Cardiac fibroblast (primary cell): ENCODE data around the gene TM4SF4.

ENCODE experiments used
- DNase-seq, 2 donors: peaks; one replicate each; pipeline versions ENCODE4 v3.0.0 to v3.0.0-alpha.2; 2010; ENCODE audit warnings: low read depth in 2 of 2
- H3K4me3 ChIP-seq, 2 donors: replicated peaks in 1 of 2; 1 replicate in 1 of 2; 2 replicates in 1 of 2; pipeline ENCODE4 v1.5.1; 2011; ENCODE audit warnings: low read depth in 2 of 2, low read length in 2 of 2, mild to moderate bottlenecking in 2 of 2, moderate library complexity in 1 of 2
- TF ChIP-seq, protein P1 (sequence below): IDR thresholded peaks from one replicate; pipeline ENCODE4 v1.5.1; 2011; ENCODE audit warnings: low read depth, mild to moderate bottlenecking, low read length, inconsistent platforms

Gene TM4SF4

DNA sequence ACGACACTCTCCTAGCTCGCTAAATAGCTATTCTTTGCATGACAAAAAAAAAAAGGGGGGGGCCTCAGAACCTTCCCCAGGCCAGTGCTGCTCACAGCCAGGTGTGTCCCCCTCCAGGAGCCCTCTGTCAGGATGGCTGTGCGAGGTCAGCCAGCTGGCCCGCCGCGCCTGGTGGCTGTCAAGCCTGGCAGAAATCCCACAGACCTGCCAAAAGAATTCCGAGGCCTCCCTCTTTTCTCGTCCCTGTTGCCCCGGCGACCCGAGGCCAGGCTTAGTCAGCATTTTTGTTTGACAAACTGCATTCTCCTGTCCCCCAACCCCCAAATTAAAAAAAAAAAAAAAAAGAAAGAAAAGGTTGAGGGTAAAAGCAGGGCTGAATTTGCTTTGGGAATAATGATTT lies 61.9 kb downstream of the TM4SF4 start:
- TF ChIP-seq, protein P1, sequence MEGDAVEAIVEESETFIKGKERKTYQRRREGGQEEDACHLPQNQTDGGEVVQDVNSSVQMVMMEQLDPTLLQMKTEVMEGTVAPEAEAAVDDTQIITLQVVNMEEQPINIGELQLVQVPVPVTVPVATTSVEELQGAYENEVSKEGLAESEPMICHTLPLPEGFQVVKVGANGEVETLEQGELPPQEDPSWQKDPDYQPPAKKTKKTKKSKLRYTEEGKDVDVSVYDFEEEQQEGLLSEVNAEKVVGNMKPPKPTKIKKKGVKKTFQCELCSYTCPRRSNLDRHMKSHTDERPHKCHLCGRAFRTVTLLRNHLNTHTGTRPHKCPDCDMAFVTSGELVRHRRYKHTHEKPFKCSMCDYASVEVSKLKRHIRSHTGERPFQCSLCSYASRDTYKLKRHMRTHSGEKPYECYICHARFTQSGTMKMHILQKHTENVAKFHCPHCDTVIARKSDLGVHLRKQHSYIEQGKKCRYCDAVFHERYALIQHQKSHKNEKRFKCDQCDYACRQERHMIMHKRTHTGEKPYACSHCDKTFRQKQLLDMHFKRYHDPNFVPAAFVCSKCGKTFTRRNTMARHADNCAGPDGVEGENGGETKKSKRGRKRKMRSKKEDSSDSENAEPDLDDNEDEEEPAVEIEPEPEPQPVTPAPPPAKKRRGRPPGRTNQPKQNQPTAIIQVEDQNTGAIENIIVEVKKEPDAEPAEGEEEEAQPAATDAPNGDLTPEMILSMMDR: no peak
- peak; percentile 56 to 73 for DNase-seq

DNA sequence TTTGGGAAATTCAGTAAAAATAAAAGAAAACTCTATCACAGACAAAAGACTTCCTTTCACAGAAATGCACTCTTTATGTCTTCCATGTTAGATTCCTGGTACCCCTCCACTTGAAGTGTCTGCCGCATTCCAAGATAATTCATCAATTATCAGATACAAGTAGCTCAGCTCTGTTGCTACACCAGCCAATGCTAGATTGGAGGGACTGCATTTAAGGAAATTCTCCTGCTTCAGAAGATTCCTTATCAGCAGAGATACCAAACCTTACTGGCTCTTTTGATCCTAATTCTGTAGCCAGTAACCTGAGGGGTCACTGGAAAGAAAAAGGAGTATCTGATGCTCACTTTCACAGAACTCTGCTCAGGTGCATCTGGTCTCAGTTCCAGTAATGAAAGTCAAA lies 63.9 kb downstream of the TM4SF4 start:
- TF ChIP-seq, protein P1: no peak
- DNase-seq: no peak
- no peak overlapping the region for H3K4me3 ChIP-seq

More for the DNA sequence above, 61.9 kb downstream of the TM4SF4 start:
- no peak overlapping the region for H3K4me3 ChIP-seq

GRCh38 chr3:149541091-149541491 lies 66.6 kb downstream of the TM4SF4 start:
- peak in 1 of 2 donors; percentile 62 for DNase-seq
- TF ChIP-seq, protein P1: peak; percentile 23
- H3K4me3 ChIP-seq: no peak overlapping the region

GRCh38 chr3:149542375-149543312 lies 68.1 kb downstream of the TM4SF4 start:
- DNase-seq: peak in 1 of 2 donors; percentile 41
- TF ChIP-seq, protein P1: no peak
- H3K4me3 ChIP-seq: no peak overlapping the region

- DNase-seq: no peak
- TF ChIP-seq, protein P1: no peak
- no peak overlapping the region for H3K4me3 ChIP-seq
Measured at GRCh38 chr3:149545049-149545448, 70.6 kb downstream of the TM4SF4 start.

DNA sequence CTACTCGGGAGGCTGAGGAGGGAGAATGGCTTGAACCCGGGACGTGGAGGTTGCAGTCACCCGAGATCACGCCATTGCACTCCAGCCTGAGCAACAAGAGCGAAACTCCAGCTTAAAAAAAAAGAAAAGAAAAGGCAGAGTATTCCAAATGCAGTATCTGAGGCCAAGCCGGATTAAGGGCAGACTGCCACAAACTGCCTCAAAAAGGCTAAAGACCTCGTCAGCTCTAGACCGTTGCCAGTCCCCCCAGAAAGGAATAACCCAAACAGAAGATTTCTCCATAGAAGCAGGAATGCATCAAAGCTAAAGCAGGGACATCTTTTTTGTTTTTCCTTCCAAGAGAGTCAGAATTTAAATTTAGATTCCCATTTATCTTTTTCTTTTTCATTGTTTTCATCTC lies 72.9 kb downstream of the TM4SF4 start:
- DNase-seq: peak; percentile 50 to 93
- H3K4me3 ChIP-seq: no peak overlapping the region
- TF ChIP-seq, protein P1: no peak
